T follicular helper cell (primary cell): ENCODE data around the gene TP73.

Experiments
- DNase-seq: peaks from one replicate; pipeline ENCODE4 v3.0.0-alpha.2; 2020; ENCODE audit warnings: low read depth

TP73 gene

GRCh38 chr1:3729594-3730542, 77.6 kb downstream of the TP73 start:
- no peak for DNase-seq

- no peak for DNase-seq
Measured at GRCh38 chr1:3730543-3731247, 78.4 kb downstream of the TP73 start.

- DNase-seq = no peak
Measured at GRCh38 chr1:3731583-3732433, 79.5 kb downstream of the TP73 start.

GRCh38 chr1:3732434-3733093, 80.2 kb downstream of the TP73 start:
- DNase-seq = no peak

- DNase-seq = no peak
Measured at GRCh38 chr1:3733094-3733882, 81.0 kb downstream of the TP73 start.

- DNase-seq = no peak
Measured at GRCh38 chr1:3733883-3734589, 81.7 kb downstream of the TP73 start.

GRCh38 chr1:3734602-3735001, 82.3 kb downstream of the TP73 start:
- no peak for DNase-seq

GRCh38 chr1:3735027-3735681, 82.8 kb downstream of the TP73 start:
- DNase-seq = no peak

GRCh38 chr1:3735688-3736087, 83.4 kb downstream of the TP73 start:
- DNase-seq = no peak

- DNase-seq = no peak
Measured at GRCh38 chr1:3736131-3736561, 83.8 kb downstream of the TP73 start.

GRCh38 chr1:3736708-3737107, 84.4 kb downstream of the TP73 start:
- DNase-seq = no peak

GRCh38 chr1:3738943-3739342, 86.6 kb downstream of the TP73 start:
- DNase-seq = no peak

GRCh38 chr1:3740042-3740441, 87.7 kb downstream of the TP73 start:
- DNase-seq = no peak

- no peak for DNase-seq
Measured at GRCh38 chr1:3740752-3741151, 88.4 kb downstream of the TP73 start.

GRCh38 chr1:3741566-3742438, 89.5 kb downstream of the TP73 start:
- no peak for DNase-seq

- no peak for DNase-seq
Measured at GRCh38 chr1:3742439-3743298, 90.4 kb downstream of the TP73 start.

- DNase-seq = no peak
Measured at GRCh38 chr1:3743421-3743820, 91.1 kb downstream of the TP73 start.

GRCh38 chr1:3743826-3744225, 91.5 kb downstream of the TP73 start:
- no peak for DNase-seq
